ENCODE data around the gene RPS3. TPM values are rescaled to one million over a fixed set of nuclear protein-coding genes. Genes with fewer than 3 reads are reported as not detected.

RPS3 gene
- total and polyA plus RNA-seq, 2 of the 13 experiments (the other 11 are each of a cell fraction or from before 2014, with no cell fraction given): 2,143 to 3,616 TPM

DNA sequence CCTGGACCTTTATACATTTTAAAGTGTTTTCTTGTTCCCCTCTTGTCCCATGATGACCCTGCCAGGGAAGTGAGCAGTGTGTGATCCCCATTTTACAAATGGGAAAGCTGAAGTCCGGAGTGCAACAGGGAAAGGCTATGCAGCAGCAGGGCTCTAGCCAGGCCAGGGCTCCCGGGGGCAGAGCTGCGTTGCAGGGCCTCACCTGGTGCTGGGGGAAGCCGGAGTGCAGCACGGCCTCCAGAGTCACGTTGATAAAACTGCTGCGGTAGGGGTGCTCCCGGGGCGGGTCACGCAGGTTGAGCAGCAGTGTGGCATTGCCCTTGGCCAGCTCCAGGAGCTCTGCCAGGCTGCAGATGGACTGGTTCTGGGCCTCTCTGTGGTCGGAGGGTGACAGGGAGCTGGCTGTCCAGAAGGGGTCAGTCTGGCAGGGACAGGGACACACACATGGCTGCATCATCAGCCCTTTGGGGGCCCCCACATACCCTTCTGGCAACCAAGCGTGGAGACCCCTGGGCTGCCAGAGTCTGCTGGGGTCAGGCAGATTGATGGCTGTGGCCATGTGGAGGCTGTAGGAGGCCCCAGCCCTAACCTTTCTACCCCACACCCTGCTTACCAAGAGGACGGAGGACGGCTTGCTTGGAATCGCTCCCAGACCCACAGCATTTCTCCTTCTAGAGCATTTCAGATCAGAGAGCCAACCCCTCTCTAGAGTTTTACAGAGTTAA, 43.0 kb downstream of the RPS3 start:
- Histone ChIP-seq H3K27me3 (ENCODE audit: control insufficient read depth in 1 of 2, insufficient read depth in 2 of 2, low read length in 2 of 2) (no peaks in the 10 kb centered on the region), H3K4me2 (ENCODE audit: low read depth, low read length) (no peak overlapping the region), H3K79me2 (ENCODE audit: insufficient read depth, low read length) (no peaks in the 10 kb centered on the region), H3K9ac (ENCODE audit: insufficient read depth, low read depth, low read length) (no peak overlapping the region), H2AFZ (ENCODE audit: low read length) (no peak overlapping the region), H3K27ac (ENCODE audit: extremely low read length, insufficient read depth, low read length) (no peak overlapping the region), H3K9me3 (ENCODE audit: low read length) (no peaks in the 10 kb centered on the region), H3K4me1 (ENCODE audit: insufficient read depth, low read length) (peaks cover 11% of the 10 kb centered on the region), H3K36me3 (replicated peaks in 1 of 2; ENCODE audit: control insufficient read depth in 1 of 2, insufficient read depth in 2 of 2, low read length in 2 of 2) (peaks cover 21 to 22% of the 10 kb centered on the region in 2 experiments; a peak in 4 of 5 replicates), H4K20me1 (ENCODE audit: insufficient read depth, low read length) (no peaks in the 10 kb centered on the region), H3K4me3 (replicated peaks in 1 of 3; ENCODE audit: insufficient read depth in 1 of 3, low read depth in 2 of 3, low read length in 3 of 3) (no peak overlapping the region)
- intact Hi-C loops (cut with micrococcal nuclease; ENCODE audit: unreplicated experiment) (no loop called here), in situ Hi-C loops (cut with HindIII; ENCODE audit: extremely low pct_ligation_motif_present, low pct_unique_long_range_greater_than_20kb) (no loop called here)
- ATAC-seq (no peak; the same call in 2 of the 3 replicates), FAIRE-seq (no peak), DNase-seq (ENCODE audit: low spot score) (no peak)
- BruUV-seq (replicated peaks): no TSS peak
- POLR2A ChIA-PET: no interaction called here
- 96% methylated on average over 8 of the region's 15 CpGs for WGBS (ENCODE audit: low lambda C conversion rate)
- CTCF ChIA-PET (ENCODE audit: low intra/inter-chr PET ratio, low total read pairs): no interaction called here
- TF ChIP-seq HDAC6 (IDR thresholded peaks at IDR 0.05; ENCODE audit: low read depth, low read length): no peak
- TF ChIP-seq KDM4B (CRISPR knock-in tag; IDR thresholded peaks at IDR 0.05): no peak
- no peak for TF ChIP-seq ZNF234 (CRISPR knock-in tag; conservative IDR thresholded peaks at IDR 0.05)
- TF ChIP-seq, protein P1, sequence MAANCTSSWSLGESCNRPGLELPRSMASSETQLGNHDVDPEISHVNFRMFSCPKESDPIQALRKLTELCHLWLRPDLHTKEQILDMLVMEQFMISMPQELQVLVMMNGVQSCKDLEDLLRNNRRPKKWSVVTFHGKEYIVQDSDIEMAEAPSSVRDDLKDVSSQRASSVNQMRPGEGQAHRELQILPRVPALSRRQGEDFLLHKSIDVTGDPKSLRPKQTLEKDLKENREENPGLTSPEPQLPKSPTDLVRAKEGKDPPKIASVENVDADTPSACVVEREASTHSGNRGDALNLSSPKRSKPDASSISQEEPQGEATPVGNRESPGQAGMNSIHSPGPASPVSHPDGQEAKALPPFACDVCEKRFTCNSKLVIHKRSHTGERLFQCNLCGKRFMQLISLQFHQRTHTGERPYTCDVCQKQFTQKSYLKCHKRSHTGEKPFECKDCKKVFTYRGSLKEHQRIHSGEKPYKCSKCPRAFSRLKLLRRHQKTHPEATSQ (CRISPR knock-in tag; IDR thresholded peaks at IDR 0.05; ENCODE audit: borderline replicate concordance): no peak
- no peak for TF ChIP-seq FOXC1 (CRISPR knock-in tag; IDR thresholded peaks at IDR 0.05; ENCODE audit: borderline replicate concordance)
- no peak for TF ChIP-seq ZFP37 (CRISPR knock-in tag; IDR thresholded peaks at IDR 0.05; ENCODE audit: borderline replicate concordance)
- TF ChIP-seq, protein P2, sequence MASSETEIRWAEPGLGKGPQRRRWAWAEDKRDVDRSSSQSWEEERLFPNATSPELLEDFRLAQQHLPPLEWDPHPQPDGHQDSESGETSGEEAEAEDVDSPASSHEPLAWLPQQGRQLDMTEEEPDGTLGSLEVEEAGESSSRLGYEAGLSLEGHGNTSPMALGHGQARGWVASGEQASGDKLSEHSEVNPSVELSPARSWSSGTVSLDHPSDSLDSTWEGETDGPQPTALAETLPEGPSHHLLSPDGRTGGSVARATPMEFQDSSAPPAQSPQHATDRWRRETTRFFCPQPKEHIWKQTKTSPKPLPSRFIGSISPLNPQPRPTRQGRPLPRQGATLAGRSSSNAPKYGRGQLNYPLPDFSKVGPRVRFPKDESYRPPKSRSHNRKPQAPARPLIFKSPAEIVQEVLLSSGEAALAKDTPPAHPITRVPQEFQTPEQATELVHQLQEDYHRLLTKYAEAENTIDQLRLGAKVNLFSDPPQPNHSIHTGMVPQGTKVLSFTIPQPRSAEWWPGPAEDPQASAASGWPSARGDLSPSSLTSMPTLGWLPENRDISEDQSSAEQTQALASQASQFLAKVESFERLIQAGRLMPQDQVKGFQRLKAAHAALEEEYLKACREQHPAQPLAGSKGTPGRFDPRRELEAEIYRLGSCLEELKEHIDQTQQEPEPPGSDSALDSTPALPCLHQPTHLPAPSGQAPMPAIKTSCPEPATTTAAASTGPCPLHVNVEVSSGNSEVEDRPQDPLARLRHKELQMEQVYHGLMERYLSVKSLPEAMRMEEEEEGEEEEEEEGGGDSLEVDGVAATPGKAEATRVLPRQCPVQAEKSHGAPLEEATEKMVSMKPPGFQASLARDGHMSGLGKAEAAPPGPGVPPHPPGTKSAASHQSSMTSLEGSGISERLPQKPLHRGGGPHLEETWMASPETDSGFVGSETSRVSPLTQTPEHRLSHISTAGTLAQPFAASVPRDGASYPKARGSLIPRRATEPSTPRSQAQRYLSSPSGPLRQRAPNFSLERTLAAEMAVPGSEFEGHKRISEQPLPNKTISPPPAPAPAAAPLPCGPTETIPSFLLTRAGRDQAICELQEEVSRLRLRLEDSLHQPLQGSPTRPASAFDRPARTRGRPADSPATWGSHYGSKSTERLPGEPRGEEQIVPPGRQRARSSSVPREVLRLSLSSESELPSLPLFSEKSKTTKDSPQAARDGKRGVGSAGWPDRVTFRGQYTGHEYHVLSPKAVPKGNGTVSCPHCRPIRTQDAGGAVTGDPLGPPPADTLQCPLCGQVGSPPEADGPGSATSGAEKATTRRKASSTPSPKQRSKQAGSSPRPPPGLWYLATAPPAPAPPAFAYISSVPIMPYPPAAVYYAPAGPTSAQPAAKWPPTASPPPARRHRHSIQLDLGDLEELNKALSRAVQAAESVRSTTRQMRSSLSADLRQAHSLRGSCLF (CRISPR knock-in tag; IDR thresholded peaks at IDR 0.05; ENCODE audit: borderline replicate concordance): no peak
- no peak for TF ChIP-seq YEATS4 (CRISPR knock-in tag; IDR thresholded peaks at IDR 0.05; ENCODE audit: borderline replicate concordance)

Measured in HepG2 (cell line).